ENCODE measurements around the gene PEPD.

PEPD gene

DNA sequence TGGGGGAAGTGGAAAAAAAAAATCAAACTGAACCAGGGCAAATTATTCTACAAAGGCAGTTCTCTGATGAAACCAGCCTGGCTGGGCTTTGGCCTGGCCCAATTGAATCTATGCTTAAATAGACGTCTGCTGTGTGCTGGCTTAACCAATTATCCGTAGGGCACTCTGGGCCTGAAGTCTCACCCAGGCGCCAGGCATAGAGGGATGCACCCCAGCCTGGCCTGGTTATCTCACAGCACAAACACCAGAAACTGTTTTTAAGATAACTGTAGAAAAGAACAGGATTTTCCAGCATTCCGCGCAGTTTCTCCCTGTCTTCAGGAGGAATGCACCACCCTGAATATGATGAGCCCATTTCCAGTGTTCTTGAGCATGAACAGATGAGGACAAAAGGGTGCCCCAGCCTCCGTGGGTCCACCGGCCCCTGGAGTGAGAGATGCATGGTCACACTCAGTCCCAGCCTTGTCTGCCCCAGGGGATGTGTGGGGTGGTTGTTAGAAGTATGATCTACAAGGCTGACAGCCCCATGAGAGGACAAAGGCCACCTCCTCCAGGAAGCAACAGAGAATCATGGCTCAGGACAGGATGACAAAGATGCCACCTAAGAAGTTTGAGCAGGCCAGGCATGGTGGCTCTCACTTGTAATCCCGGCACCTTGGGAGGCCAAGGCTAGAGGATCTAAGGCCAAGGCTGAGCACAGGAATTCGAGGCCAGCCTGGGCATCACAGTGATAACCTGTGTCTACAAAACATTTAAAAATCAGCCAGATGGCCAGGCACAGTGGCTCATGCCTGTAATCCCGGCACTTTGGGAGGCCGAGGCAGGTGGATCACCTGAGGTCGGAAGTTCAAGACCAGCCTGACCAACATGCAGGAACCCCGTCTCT lies 50.2 kb downstream of the PEPD start:
- CTCF ChIA-PET, result interaction anchor here (0.6 kb wide), 1 partner anchor 127 kb away, joined by 5 read pairs; no protein-coding TSS in a partner anchor
- H3K27ac ChIP-seq, result no peak overlapping the region
- TF ChIP-seq, protein P1, sequence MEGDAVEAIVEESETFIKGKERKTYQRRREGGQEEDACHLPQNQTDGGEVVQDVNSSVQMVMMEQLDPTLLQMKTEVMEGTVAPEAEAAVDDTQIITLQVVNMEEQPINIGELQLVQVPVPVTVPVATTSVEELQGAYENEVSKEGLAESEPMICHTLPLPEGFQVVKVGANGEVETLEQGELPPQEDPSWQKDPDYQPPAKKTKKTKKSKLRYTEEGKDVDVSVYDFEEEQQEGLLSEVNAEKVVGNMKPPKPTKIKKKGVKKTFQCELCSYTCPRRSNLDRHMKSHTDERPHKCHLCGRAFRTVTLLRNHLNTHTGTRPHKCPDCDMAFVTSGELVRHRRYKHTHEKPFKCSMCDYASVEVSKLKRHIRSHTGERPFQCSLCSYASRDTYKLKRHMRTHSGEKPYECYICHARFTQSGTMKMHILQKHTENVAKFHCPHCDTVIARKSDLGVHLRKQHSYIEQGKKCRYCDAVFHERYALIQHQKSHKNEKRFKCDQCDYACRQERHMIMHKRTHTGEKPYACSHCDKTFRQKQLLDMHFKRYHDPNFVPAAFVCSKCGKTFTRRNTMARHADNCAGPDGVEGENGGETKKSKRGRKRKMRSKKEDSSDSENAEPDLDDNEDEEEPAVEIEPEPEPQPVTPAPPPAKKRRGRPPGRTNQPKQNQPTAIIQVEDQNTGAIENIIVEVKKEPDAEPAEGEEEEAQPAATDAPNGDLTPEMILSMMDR (conservative IDR thresholded peaks at IDR 0.05; ENCODE audit: low read depth), result no peak
- POLR2A ChIA-PET (ENCODE audit: low non-redundant PET), result no interaction called here
- no peak for DNase-seq (ENCODE audit: low spot score)

DNA sequence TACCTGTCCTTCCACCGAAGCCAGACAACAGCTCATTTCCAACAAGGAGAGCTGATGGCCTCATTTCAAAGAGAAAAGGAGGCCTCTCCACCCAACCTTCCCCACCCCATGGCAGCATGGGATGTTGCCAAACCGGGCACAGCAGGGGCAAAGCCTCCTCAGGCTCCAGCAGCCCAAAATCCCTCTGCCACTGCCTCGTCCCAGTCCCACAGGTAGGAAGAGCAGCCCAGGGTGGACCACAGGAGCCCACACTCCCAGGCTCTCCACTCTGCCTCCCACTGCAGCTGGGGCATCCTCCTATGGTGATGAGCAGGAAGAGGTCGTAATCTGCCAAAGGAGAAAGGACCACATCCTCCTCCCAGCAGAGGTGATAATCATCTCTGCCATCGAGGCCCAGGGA lies 50.9 kb downstream of the PEPD start:
- H3K27ac ChIP-seq, result no peak overlapping the region
- POLR2A ChIA-PET (ENCODE audit: low non-redundant PET), result no interaction called here
- TF ChIP-seq, protein P1 (conservative IDR thresholded peaks at IDR 0.05; ENCODE audit: low read depth), result no peak
- no peak for DNase-seq (ENCODE audit: low spot score)
- CTCF ChIA-PET, result no interaction called here

DNA sequence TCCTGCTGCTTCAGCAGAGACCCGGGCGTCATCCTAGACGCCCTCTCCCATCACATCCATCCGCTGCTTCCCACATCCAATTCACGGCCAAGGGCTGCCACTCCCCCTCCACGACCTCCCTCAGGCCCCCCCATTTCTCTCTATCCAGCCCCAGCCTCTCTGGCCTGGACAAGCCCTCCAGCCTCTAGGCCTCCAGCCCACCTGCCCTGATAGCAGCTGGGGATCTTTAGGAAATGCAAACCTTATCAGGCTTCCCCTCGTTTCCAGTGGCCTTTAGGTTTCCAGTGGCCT lies 51.6 kb downstream of the PEPD start:
- ChIA-PET CTCF (interaction anchor here (0.6 kb wide), 1 partner anchor 167 kb away, joined by 4 read pairs; no protein-coding TSS in a partner anchor), POLR2A (ENCODE audit: low non-redundant PET) (no interaction called here)
- TF ChIP-seq, protein P1 (conservative IDR thresholded peaks at IDR 0.05; ENCODE audit: low read depth), result no peak
- no peak overlapping the region for H3K27ac ChIP-seq
- DNase-seq (ENCODE audit: low spot score), result no peak

DNA sequence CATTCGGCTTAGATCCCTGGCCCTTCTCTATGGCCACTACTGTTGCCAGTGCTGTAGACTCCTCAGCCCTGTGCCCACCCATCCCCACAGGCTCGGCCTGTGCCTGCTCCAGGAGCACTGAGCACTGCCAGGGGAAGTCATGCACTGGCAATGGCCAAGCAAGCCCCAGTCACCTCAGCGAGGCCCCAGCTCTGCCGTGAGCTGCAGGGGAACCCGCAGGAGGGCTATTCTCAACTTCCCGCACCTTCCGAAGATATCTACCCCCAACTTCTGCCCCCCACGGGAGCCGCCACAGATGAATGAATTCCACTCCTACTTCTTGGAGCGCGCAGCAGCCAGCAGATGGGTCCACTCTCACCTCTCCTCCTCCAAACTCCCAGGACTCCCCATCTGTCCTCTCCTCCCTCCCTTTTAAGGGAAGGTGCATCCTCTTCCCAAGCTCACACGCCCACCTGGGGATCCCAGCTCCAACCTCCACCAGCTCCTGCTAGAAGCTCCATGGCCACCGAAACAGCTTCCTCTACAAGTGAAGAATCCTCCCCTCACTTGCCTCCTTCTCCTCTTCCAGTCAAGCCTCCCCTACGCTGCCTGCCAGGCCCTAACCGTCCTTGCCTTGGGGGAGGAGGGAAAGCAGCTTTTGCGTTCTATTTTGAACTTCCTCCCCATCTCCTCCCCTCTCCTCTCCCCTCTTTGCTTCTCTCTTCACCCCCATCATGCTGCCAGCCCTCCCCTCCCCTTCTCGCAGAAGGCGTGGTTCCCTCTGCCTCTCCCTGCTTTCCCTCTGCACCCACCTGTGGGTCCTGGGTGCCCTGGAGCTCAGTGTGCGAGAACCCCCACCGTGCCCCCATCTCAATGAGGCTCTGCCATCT lies 52.2 kb downstream of the PEPD start:
- ChIA-PET CTCF (interaction anchor here (0.6 kb wide), 1 partner anchor 167 kb away, joined by 4 read pairs; no protein-coding TSS in a partner anchor), POLR2A (ENCODE audit: low non-redundant PET) (no interaction called here)
- H3K27ac ChIP-seq, result no peak overlapping the region
- TF ChIP-seq, protein P1 (conservative IDR thresholded peaks at IDR 0.05; ENCODE audit: low read depth), result no peak
- DNase-seq (ENCODE audit: low spot score), result no peak

DNA sequence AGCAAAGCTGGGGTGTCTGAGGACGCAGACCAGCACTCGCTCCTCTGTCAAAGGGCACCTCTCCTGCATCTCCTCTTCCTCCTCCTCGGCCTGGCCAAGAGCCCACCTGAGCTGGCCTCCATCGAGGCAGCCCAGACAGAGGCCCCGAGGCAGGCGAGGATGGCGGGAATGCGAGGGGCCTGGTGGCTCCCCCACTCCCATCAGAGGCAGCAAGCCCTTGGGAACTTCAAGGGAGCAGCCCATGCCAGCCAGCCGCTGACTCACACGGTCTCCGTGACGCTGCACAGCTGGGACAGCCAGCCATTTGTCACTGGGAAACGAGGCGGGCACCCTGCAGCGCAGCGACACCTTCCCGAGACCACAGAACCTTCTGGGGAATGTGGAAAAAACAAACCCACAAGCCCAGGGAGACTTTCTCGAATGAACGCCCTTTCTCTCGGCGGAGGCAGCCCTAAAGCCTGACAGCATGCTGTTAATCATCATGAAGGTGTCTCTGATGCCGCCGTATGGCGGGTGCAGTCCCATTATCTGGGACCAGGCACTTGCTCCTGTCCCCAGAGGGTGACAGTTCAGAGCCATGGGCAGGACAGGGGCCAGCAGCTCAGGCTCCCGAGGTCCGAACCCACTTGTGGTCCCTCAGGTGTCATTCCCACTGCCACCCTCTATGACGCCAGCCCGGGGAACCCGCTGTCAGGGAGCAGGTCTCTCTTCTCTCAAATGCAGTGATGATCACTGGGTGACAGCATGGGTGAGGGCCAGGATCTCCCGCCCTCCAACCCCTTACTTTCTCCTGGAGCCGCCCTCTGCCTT lies 53.0 kb downstream of the PEPD start:
- DNase-seq (ENCODE audit: low spot score), result no peak
- no peak overlapping the region for H3K27ac ChIP-seq
- TF ChIP-seq, protein P1 (conservative IDR thresholded peaks at IDR 0.05; ENCODE audit: low read depth), result no peak
- POLR2A ChIA-PET (ENCODE audit: low non-redundant PET), result no interaction called here
- CTCF ChIA-PET, result interaction anchor here (0.5 to 0.8 kb wide), 3 partner anchors 31 to 233 kb away, joined by 3 to 5 read pairs (median 4); no protein-coding TSS in a partner anchor

DNA sequence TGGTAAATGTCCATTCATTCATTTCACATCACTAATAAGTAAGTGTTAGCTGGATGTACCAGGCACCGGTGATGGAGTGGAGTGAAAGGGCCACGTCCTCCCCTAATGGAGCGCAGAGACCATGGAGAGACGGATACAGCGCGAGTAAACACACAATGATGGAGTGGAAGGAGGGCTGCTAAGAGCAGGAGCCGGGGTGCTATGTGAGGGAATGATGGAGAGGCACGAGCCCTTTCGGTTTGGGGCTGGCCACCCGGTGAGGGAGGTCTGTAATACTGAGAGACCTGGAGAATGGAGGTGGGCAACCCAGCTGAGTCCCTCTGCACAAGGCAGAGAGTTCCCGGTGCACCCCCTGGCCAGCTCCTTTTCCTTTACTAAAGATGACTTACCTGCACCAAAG lies 53.7 kb downstream of the PEPD start:
- H3K27ac ChIP-seq, result no peak overlapping the region
- DNase-seq (ENCODE audit: low spot score), result no peak
- POLR2A ChIA-PET (ENCODE audit: low non-redundant PET), result no interaction called here
- TF ChIP-seq, protein P1 (conservative IDR thresholded peaks at IDR 0.05; ENCODE audit: low read depth), result no peak
- CTCF ChIA-PET, result interaction anchor here (0.5 to 0.8 kb wide), 4 partner anchors 32 to 399 kb away, joined by 3 to 5 read pairs (median 4); no protein-coding TSS in a partner anchor
